SJSA1 (cell line): ENCODE data around the gene NPTXR. TPM values are rescaled to one million over a fixed set of nuclear protein-coding genes. Genes with fewer than 3 reads are reported as not detected.

Experiments used
- DNase-seq, 2 experiments: peaks; one replicate each; pipeline ENCODE4 v3.0.0-alpha.2; 2015 to 2020; ENCODE audit warnings: low spot score in 2 of 2, low read depth in 1 of 2
- H3K27ac ChIP-seq: fragments of 250-450 bp; sonication (Bioruptor Pico); 2 replicates; pipeline ENCODE4 v1.5.1; 2020; ENCODE audit warnings: mild to moderate bottlenecking, moderate library complexity
- H3K27me3 ChIP-seq: fragments of 250-450 bp; sonication (Bioruptor Pico); replicated peaks from 2 replicates; pipeline ENCODE4 v1.5.1; 2020; ENCODE audit warnings: mild to moderate bottlenecking, moderate library complexity
- H3K36me3 ChIP-seq: fragments of 250-450 bp; sonication (Bioruptor Pico); 2 replicates; pipeline ENCODE4 v1.5.1; 2020; ENCODE audit warnings: mild to moderate bottlenecking
- H3K4me1 ChIP-seq: fragments of 250-450 bp; sonication (Bioruptor Pico); replicated peaks from 2 replicates; pipeline ENCODE4 v1.6.1; 2021; ENCODE audit warnings: mild to moderate bottlenecking
- H3K4me3 ChIP-seq: fragments of 250-450 bp; sonication (Bioruptor Pico); 2 replicates; pipeline ENCODE4 v1.5.1; 2020; ENCODE audit warnings: mild to moderate bottlenecking
- H3K9me3 ChIP-seq: fragments of 250-450 bp; sonication (Bioruptor Pico); replicated peaks from 2 replicates; pipeline ENCODE4 v1.5.1; 2020; ENCODE audit warnings: mild to moderate bottlenecking
- total RNA-seq: library from RNA; depleted of rRNA; stranded (reverse); fragments of >200 nt; shearing (Covaris generic); gene quantifications from 2 replicates; pipeline ENCODE4 v1.2.3, GENCODE V29; 2014

NPTXR gene
- total RNA-seq, 1 experiment from 2014 or later: 2.2 TPM

GRCh38 chr22:38853196-38853651, 9.4 kb upstream of the NPTXR start:
- Histone ChIP-seq H3K36me3 (no peaks in the 10 kb centered on the region), H3K27me3 (peaks cover 4% of the 10 kb centered on the region), H3K4me1 (peaks cover 3% of the 10 kb centered on the region; the same call in 1 of the 2 replicates), H3K9me3 (no peaks in the 10 kb centered on the region), H3K27ac (no peak overlapping the region), H3K4me3 (no peak overlapping the region)
- DNase-seq: no peak

GRCh38 chr22:38852522-38852921, 8.7 kb upstream of the NPTXR start:
- H3K27ac ChIP-seq: no peak overlapping the region
- H3K4me3 ChIP-seq: no peak overlapping the region
- DNase-seq: no peak
- no peaks in the 10 kb centered on the region for H3K9me3 ChIP-seq
- no peaks in the 10 kb centered on the region for H3K36me3 ChIP-seq
- peaks cover 5% of the 10 kb centered on the region; the same call in 1 of the 2 replicates for H3K4me1 ChIP-seq
- H3K27me3 ChIP-seq: peaks cover 4% of the 10 kb centered on the region

- peaks cover 3% of the 10 kb centered on the region for H3K27me3 ChIP-seq
- no peak overlapping the region for H3K27ac ChIP-seq
- H3K9me3 ChIP-seq: no peaks in the 10 kb centered on the region; the same call in 1 of the 2 replicates
- peaks cover 14% of the 10 kb centered on the region; the same call in 1 of the 2 replicates for H3K4me1 ChIP-seq
- no peak for DNase-seq
- no peak overlapping the region for H3K4me3 ChIP-seq
- H3K36me3 ChIP-seq: no peaks in the 10 kb centered on the region
Observed at GRCh38 chr22:38850941-38851849, 7.4 kb upstream of the NPTXR start.

- H3K9me3 ChIP-seq: no peaks in the 10 kb centered on the region; the same call in 1 of the 2 replicates
- no peaks in the 10 kb centered on the region for H3K36me3 ChIP-seq
- no peak for DNase-seq
- H3K27me3 ChIP-seq: peaks cover 3% of the 10 kb centered on the region
- H3K27ac ChIP-seq: no peak overlapping the region
- peaks cover 14% of the 10 kb centered on the region; the same call in 1 of the 2 replicates for H3K4me1 ChIP-seq
- H3K4me3 ChIP-seq: no peak overlapping the region
Observed at GRCh38 chr22:38850399-38850798, 6.6 kb upstream of the NPTXR start.

GRCh38 chr22:38849811-38850210, 6.0 kb upstream of the NPTXR start:
- H3K9me3 ChIP-seq: no peaks in the 10 kb centered on the region; the same call in 1 of the 2 replicates
- peaks cover 3% of the 10 kb centered on the region; the same call in 1 of the 2 replicates for H3K27me3 ChIP-seq
- H3K36me3 ChIP-seq: no peaks in the 10 kb centered on the region
- H3K4me3 ChIP-seq: no peak overlapping the region
- H3K4me1 ChIP-seq: peaks cover 14% of the 10 kb centered on the region; the same call in 1 of the 2 replicates
- DNase-seq: no peak
- H3K27ac ChIP-seq: no peak overlapping the region

- no peak overlapping the region for H3K27ac ChIP-seq
- no peaks in the 10 kb centered on the region; the same call in 1 of the 2 replicates for H3K9me3 ChIP-seq
- no peak for DNase-seq
- peaks cover 22% of the 10 kb centered on the region for H3K27me3 ChIP-seq
- peaks cover 29% of the 10 kb centered on the region for H3K4me1 ChIP-seq
- H3K4me3 ChIP-seq: no peak overlapping the region
- no peaks in the 10 kb centered on the region for H3K36me3 ChIP-seq
Observed at GRCh38 chr22:38846412-38846811, 2.6 kb upstream of the NPTXR start.

GRCh38 chr22:38845004-38845740, 1.3 kb upstream of the NPTXR start:
- Histone ChIP-seq H3K4me3 (no peak overlapping the region), H3K4me1 (peaks cover 25% of the 10 kb centered on the region), H3K27me3 (peaks cover 22% of the 10 kb centered on the region)

GRCh38 chr22:38844315-38845003, 631 bp upstream of the NPTXR start:
- Histone ChIP-seq H3K4me1 (peaks cover 25% of the 10 kb centered on the region), H3K27ac (no peak overlapping the region), H3K27me3 (peaks cover 22% of the 10 kb centered on the region), H3K9me3 (no peaks in the 10 kb centered on the region; the same call in 1 of the 2 replicates), H3K36me3 (no peaks in the 10 kb centered on the region), H3K4me3 (peak overlapping the region; percentile 47)
- no peak for DNase-seq

More at GRCh38 chr22:38845004-38845740, 1.3 kb upstream of the NPTXR start:
- Histone ChIP-seq H3K36me3 (no peaks in the 10 kb centered on the region), H3K27ac (no peak overlapping the region), H3K9me3 (no peaks in the 10 kb centered on the region; the same call in 1 of the 2 replicates)
- DNase-seq: no peak

GRCh38 chr22:38843201-38843656, 599 bp downstream of the NPTXR start:
- Histone ChIP-seq H3K4me3 (peak overlapping the region; percentile 47), H3K27me3 (peaks cover 22% of the 10 kb centered on the region), H3K27ac (no peak overlapping the region), H3K4me1 (peaks cover 25% of the 10 kb centered on the region), H3K9me3 (no peaks in the 10 kb centered on the region; the same call in 1 of the 2 replicates), H3K36me3 (no peaks in the 10 kb centered on the region)
- DNase-seq: peak; percentile 49 to 69

- Histone ChIP-seq H3K4me3 (peak overlapping the region; percentile 47), H3K4me1 (peaks cover 25% of the 10 kb centered on the region), H3K36me3 (no peaks in the 10 kb centered on the region), H3K9me3 (no peaks in the 10 kb centered on the region; the same call in 1 of the 2 replicates), H3K27ac (no peak overlapping the region), H3K27me3 (peaks cover 22% of the 10 kb centered on the region)
- DNase-seq: no peak
Observed at GRCh38 chr22:38842512-38843200, 1.2 kb downstream of the NPTXR start.

- H3K27ac ChIP-seq: no peak overlapping the region
- H3K36me3 ChIP-seq: no peaks in the 10 kb centered on the region
- DNase-seq: no peak
- peaks cover 22% of the 10 kb centered on the region for H3K27me3 ChIP-seq
- H3K4me3 ChIP-seq: no peak overlapping the region
- H3K9me3 ChIP-seq: no peaks in the 10 kb centered on the region
- H3K4me1 ChIP-seq: peaks cover 15% of the 10 kb centered on the region
Observed at GRCh38 chr22:38841635-38842034, 2.2 kb downstream of the NPTXR start.

GRCh38 chr22:38841211-38841610, 2.6 kb downstream of the NPTXR start:
- H3K36me3 ChIP-seq: no peaks in the 10 kb centered on the region
- no peak overlapping the region for H3K4me3 ChIP-seq
- peaks cover 19% of the 10 kb centered on the region for H3K27me3 ChIP-seq
- H3K4me1 ChIP-seq: peaks cover 18% of the 10 kb centered on the region
- no peaks in the 10 kb centered on the region for H3K9me3 ChIP-seq
- H3K27ac ChIP-seq: no peak overlapping the region
- DNase-seq: no peak

- H3K4me1 ChIP-seq: peaks cover 27% of the 10 kb centered on the region
- H3K4me3 ChIP-seq: no peak overlapping the region
- peaks cover 19% of the 10 kb centered on the region for H3K27me3 ChIP-seq
- no peak overlapping the region for H3K27ac ChIP-seq
- no peaks in the 10 kb centered on the region for H3K36me3 ChIP-seq
- no peaks in the 10 kb centered on the region for H3K9me3 ChIP-seq
- DNase-seq: no peak
Observed at GRCh38 chr22:38840129-38840528, 3.7 kb downstream of the NPTXR start.
